Brain microvascular endothelial cell (primary cell): ENCODE results near the gene VAPB.
A peak's percentile ranks its signal among the peaks of the same experiment; 100 is the strongest.
"Not testable (repeated sequence)": the region's sequence is repeated elsewhere in the genome, so short reads cannot be mapped to it uniquely, and the experiment has no call there.

Experiments
- DNase-seq: peaks from one replicate; pipeline ENCODE4 v3.0.0-alpha.2; 2020
- H3K27ac ChIP-seq: fragments of 250-450 bp; sonication (Bioruptor Pico); 2 replicates; pipeline ENCODE4 v1.5.1; 2020; ENCODE audit warnings: mild to moderate bottlenecking, moderate library complexity
- H3K27me3 ChIP-seq: fragments of 250-450 bp; sonication (Bioruptor Pico); replicated peaks from 2 replicates; pipeline ENCODE4 v1.5.1; 2020; ENCODE audit warnings: mild to moderate bottlenecking
- H3K36me3 ChIP-seq: fragments of 250-450 bp; sonication (Bioruptor Pico); replicated peaks from 2 replicates; pipeline ENCODE4 v1.5.1; 2020; ENCODE audit warnings: mild to moderate bottlenecking
- H3K4me3 ChIP-seq: 2 replicates; pipeline ENCODE4 v1.5.1; 2011; ENCODE audit warnings: low read depth, mild to moderate bottlenecking, control low read depth, low read length, moderate library complexity
- CTCF ChIP-seq: IDR thresholded peaks from 2 replicates; pipeline ENCODE4 v1.5.1; 2011; ENCODE audit warnings: low read depth, mild to moderate bottlenecking, moderate library complexity, low read length, control low read depth, inconsistent platforms; ENCODE audit errors: missing control alignments
- in situ Hi-C: cut with HindIII; loops from 2 replicates; pipeline ENCODE4 v1.10.0; 2017; ENCODE audit warnings: low sequenced_read_pairs, low pct_ligation_motif_present

Gene VAPB

GRCh38 chr20:58362206-58362516, 26.9 kb upstream of the VAPB start:
- H3K27me3 ChIP-seq: no peaks in the 10 kb centered on the region
- DNase-seq: no peak
- in situ Hi-C loops: no loop called here
- peak overlapping the region; percentile 21 for H3K27ac ChIP-seq
- no peak overlapping the region for H3K4me3 ChIP-seq
- TF ChIP-seq CTCF: no peak
- peaks cover 10% of the 10 kb centered on the region for H3K36me3 ChIP-seq

- in situ Hi-C loops: no loop called here
- H3K4me3 ChIP-seq: no peak overlapping the region
- H3K27ac ChIP-seq: no peak overlapping the region
- H3K36me3 ChIP-seq: peaks cover 10% of the 10 kb centered on the region
- no peak for DNase-seq
- H3K27me3 ChIP-seq: no peaks in the 10 kb centered on the region
- no peak for TF ChIP-seq CTCF
Measured at GRCh38 chr20:58362970-58363369, 26.1 kb upstream of the VAPB start.

GRCh38 chr20:58366866-58367265, 22.2 kb upstream of the VAPB start:
- DNase-seq: no peak
- Histone ChIP-seq H3K27me3 (no peaks in the 10 kb centered on the region), H3K36me3 (no peaks in the 10 kb centered on the region), H3K27ac (no peak overlapping the region), H3K4me3 (no peak overlapping the region)
- in situ Hi-C loops: no loop called here
- no peak for TF ChIP-seq CTCF

GRCh38 chr20:58372806-58373205, 16.2 kb upstream of the VAPB start:
- Histone ChIP-seq H3K36me3 (no peaks in the 10 kb centered on the region), H3K27ac (no peak overlapping the region), H3K27me3 (no peaks in the 10 kb centered on the region), H3K4me3 (no peak overlapping the region)
- TF ChIP-seq CTCF: no peak
- DNase-seq: no peak
- in situ Hi-C loops: no loop called here

- H3K27me3 ChIP-seq, H3K4me3 ChIP-seq, in situ Hi-C loops, H3K27ac ChIP-seq, H3K36me3 ChIP-seq, DNase-seq: not testable (repeated sequence)
Measured at GRCh38 chr20:58373296-58373695, 15.7 kb upstream of the VAPB start.

DNA sequence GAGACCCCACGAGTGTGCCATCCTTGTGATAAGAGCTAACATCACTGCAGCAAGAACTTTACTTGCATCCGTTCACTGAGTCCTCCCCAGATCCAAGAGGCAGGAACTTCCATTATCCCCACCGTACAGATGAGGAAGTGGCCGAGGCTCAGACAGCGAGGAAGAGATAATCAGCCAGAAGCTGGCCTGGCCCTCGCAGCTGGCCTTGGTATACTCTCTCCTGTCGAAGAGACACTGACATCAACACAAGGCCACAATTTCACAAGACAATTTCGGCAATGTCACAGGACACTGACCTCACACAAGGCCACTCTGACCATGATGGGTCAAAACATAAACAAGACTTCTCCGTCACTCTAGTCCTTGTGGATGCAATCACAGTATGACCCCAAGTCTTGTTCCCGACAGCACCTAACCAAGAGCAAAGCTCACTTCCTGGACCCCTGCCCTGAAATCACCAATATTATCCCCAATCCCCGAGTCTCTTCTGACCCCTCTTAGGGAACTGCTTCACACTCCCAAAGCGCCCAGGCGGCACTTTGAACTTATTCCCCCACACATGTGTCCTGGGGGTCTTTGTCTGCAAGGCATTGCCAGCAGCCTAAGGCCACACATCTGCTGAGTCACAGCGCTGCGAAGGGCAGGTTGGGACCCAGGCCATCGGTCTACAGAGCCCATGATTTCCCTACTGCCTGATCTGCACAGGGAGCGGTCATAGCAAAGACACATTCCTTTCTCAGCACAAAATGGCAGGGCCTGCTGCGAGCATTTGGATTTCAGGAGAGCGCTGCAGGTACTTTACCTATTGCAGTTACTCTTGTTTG, 14.8 kb upstream of the VAPB start:
- Histone ChIP-seq H3K4me3 (no peak overlapping the region), H3K27ac (no peak overlapping the region), H3K27me3 (no peaks in the 10 kb centered on the region), H3K36me3 (no peaks in the 10 kb centered on the region)
- TF ChIP-seq CTCF: no peak
- in situ Hi-C loops: no loop called here
- DNase-seq: no peak
